K562 treated with DMSO at 1 percent for 48 hours (cell line): ENCODE results near the gene COG1. TPM values are rescaled to one million over a fixed set of nuclear protein-coding genes. Genes with fewer than 3 reads are reported as not detected.

Experiments
- total RNA-seq: library from RNA; unstranded; fragments of 300-600 nt; gene quantifications from 2 replicates; pipeline ENCODE4 v1.2.3, GENCODE V29; 2022; ENCODE audit warnings: low replicate concordance; ENCODE audit errors: extremely low read depth

The COG1 gene
- not detected in 2 replicates for total RNA-seq

GRCh38 chr17:73192894-73193701 lies at the start of gene COG1:
Gene COG1 (plus strand): TSS chr17:73193055. CDS start chr17:73193070, 15 bp downstream.

Other genes with a start within 250 kb of the COG1 start
- not detected in 2 replicates for gene SLC39A11, start 100.4 kb upstream of the COG1 start, total RNA-seq
- gene SSTR2, start 28.0 kb upstream of the COG1 start, total RNA-seq = not detected in 2 replicates
- not detected in 2 replicates for gene CPSF4L, start 68.8 kb downstream of the COG1 start, total RNA-seq
- gene CDC42EP4, start 118.9 kb downstream of the COG1 start, total RNA-seq = not detected in 2 replicates